HG03064 (cell line): ENCODE results near the gene MBNL2.

Experiments used
- ATAC-seq: cut with Tn5 transposase; IDR thresholded peaks from one replicate; pipeline ENCODE4 v1.9.1; 2021; ENCODE audit warnings: low read depth; ENCODE audit not compliant: unreplicated experiment

MBNL2 gene

DNA sequence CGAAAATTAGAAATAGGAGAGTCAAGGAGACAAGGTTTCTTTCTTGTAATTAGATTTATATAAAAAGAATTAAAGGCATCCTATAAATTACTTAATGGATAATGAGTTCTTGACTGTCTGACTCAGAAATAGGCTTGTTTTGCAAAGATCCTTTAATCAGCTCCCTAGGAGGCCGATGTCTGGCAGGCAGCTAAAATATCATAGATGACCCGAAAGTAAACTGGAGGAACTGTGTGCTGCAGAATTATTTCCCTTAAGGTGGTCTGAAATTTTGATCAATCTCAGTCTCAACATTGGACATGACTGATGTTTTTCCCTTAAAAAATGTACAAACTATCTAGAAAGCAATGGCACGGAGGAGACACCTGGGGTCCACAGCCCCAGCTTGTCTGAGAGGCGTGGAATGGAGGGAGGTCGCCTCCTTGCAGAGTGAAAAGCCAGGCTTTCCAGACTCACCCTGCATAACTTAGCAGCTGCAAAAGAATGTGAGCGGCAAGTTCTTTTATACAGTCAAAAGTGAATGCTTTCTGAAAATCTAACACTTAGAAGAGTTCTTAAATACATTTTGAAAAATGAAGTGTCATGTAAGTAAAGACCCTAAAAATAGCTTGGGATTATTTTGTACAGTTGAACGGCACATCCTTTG, 44.8 kb downstream of the MBNL2 start:
- ATAC-seq, result no peak

DNA sequence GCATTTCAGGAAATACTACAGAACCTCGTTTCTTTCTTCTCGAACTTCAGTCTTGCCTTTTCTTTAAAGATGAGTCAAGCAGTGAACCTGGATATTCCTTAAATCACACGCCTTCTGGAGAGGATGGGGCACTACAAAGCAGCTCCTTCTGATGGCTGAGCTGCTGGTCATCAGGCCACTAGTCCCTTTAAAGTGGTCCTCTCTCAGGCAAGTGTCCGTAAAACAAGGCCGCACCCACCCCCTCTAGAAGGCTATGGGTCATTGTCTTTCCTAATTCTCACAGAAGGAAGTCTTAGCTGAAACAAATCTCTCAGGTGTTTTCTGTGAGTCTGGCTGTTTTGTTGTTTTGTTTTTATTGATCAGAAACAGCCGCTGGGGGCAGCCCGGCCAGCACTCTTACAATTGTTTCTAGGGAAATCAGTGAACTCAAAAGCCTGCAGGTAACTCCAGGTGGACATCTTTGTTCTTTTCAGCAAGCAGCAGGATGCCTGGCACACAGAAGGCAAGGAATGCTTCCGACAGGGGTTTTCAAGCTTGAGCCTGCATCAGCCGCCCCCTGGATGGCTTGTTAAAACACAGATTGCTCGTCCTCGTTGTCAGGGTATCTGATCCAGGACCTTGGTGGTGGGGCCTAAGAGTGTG, 45.4 kb downstream of the MBNL2 start:
- no peak for ATAC-seq

DNA sequence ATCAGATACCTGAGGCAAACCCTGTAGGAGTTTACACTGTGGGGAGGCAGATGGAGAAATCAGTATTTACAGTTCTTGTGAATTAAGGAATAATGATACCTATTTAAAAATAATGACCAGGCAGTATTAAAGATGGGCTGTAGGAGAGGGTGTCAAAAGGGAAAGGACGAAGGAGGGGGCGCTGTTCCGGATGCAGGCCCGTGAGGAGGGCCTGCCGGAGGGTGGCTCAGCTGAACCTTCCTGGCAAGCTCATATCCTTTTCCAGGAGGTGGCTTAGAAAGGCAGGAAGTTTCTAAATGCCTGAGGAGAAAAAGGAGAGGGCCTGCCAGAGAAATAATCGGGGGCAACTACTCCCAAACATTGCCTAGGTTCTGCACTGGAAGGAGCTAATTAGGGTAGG, 46.6 kb downstream of the MBNL2 start:
- ATAC-seq, result no peak

DNA sequence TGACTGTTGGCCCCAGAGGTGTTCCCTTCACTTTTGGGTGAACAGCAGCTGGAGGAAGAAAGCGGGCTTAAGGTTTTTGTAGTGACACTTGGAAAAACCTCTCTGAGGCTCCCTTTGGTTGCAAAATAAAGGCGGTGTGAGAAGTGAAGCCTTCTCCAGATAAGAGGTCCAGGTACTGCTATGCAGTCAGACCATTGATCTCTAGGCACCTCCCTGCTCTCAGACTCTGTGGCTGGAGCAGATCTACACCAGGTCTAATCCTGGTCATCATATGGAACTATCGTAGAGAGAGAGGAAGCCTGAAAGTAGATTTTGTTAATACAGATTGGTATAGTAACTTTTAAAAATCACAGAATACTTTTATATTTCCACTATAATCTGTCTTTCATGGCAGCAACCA, 47.5 kb downstream of the MBNL2 start:
- no peak for ATAC-seq

DNA sequence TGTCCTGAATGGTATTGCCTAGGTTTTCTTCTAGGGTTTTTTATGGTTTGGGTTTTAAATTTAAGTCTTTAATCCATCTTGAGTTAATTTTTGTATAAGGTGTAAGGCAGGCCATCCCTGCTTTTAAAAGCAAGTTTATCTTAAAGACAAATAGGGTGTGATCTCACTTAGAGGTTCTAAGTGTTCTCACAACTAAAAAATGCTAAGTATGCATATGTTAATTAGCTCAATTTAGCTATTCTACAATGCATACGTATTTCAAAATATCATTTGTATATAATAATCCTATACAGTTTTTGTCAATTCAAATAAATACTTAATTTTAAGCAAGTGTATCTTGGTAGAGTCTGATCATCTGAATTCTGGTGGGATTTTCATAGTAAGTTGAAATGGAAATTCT, 50.4 kb downstream of the MBNL2 start:
- ATAC-seq, result no peak

DNA sequence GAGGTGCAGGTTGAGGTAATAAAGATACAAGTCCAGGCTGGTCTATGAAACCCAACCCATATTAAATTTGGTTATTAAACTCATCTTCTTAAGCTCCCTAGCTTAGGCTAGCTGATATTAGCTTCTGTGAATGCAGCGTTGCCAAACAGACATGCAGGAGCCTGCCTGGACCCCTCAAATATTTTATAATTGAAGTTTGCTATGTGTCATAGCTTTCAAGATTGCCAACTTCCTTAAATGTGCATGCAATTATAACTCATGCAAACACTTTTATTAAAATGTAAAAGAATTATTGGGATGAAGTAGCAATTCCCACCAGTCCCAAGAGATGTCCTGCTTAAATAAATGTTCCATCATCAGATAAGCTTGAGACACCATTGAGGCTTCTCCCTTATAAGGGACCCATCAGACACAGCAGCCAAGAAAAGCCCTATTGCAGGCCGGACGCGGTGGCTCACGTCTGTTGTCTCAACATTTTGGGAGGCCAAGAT, 51.3 kb downstream of the MBNL2 start:
- no peak for ATAC-seq

DNA sequence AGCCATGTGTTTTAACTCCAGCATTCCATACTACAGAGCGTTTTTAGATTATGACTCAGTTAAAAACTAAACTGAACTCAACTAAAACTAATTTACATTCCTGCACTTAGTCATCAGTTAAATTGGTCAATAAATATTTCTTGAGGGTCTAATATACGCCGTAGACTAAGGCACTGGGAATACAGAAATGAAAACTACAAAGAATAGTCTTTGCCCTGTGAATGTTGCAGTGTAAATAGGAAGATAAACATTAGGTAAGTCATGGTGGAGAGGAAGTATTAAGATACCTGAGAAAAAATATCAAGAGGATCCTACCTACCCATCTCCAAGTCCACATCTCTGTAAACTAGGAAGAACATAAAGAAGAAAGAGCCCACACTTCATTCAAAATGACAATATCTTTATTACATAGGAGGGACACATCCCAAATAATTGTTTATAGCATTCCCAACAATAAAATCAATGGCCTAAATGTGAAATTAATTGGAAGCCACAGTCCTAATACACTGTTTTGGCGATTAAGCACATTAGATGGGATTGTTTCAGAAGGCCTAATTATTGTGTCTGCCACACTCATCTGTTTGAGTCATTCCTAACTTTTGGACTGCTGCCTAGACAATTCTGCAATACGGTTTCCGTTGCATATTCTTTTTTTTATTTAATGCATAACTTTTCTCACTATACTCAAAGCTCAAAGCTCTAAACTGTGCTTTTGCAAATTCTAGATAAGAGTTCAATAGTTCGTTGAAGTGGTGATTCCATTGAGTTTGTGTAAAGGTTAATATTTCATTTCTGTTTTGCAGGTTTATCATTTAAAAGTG, 52.9 kb downstream of the MBNL2 start:
- no peak for ATAC-seq

DNA sequence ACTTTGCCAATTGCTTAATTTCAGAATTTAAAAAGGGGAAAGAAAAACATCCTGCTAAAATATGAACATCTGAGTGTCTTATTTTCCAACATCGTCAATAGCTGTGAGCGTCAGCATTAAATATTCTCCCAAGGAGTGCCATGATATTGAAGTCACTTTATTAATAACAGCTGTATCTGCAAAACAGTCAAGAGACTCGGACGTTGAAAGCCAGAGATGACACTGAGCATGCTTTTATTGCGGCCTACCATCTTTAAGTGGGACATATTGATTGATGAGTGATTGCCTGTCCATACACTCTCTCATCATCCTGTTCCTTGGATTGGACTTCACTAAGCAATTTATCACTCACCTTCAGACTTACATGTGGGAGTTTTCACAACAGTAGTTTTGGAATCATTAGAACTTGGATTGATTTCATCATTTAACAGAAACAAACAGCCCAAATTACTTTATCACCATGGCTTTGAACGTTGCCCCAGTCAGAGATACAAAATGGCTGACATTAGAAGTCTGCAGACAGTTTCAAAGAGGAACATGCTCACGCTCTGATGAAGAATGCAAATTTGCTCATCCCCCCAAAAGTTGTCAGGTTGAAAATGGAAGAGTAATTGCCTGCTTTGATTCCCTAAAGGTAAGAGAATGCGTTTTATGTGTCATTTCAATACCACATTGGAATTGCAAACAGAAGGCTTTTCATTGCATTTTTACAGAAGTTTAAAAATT, 53.8 kb downstream of the MBNL2 start:
- no peak for ATAC-seq

DNA sequence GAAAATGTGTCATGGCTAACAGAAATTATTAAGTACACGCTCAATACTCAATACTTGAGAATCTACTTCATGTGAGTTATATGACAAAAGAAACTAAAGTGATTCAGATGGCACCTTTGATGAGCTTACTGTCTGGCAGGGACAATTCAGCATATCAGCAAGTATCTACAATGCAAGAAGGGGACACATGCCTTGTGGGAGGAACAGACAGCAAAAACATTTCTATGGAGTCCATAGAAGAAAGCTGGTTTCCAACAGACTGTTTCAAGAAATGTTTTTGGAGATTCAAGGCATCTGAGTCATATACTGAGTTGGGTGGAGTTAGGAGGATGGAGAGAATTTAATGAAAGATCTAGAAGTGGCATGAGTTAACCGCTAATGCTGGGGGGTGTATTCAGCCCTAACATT, 54.7 kb downstream of the MBNL2 start:
- no peak for ATAC-seq

DNA sequence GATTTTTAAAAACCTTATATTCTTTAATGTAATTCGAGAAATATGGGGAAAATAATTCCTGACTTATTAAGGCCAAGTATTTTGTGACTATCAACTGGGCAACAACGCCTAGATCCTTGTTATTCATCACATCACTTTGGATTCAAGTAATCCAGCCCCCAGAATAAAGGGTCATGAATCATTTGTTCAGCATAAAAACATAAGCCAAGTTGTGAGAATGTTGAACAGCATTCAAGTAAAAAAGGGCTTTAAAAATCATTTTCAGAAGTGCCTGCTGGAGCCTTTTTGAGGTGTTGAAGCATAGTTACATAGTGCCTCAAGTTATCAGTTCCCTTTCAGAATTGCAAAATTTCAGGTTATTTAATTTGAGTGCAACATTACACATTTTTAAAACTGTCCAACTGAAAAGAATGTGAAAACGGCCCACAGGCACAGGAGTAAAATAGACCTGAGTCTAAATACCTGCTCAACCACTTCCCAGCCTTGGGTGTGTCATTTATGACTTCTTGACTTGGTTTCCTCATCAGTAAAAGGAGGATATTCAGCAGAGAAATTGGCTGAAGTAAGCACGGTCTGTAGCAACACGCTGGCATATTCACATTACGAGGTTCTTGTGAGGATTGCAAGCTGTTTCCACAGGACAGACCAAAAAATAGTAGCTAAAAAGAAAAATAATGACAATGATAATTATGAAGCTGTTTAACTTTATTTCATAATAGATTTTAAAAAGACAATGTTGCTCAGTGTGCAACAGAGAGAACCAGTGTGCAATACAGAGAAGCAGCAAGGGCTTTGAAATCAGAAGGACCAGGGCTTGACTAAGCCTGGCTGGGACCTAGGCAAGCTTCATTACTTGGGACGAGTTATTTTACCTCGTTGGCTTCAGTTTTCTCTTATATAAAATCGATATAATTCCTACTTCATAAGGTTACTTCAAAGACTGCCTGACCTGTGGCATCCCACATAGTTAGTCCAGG, 56.6 kb downstream of the MBNL2 start:
- no peak for ATAC-seq

DNA sequence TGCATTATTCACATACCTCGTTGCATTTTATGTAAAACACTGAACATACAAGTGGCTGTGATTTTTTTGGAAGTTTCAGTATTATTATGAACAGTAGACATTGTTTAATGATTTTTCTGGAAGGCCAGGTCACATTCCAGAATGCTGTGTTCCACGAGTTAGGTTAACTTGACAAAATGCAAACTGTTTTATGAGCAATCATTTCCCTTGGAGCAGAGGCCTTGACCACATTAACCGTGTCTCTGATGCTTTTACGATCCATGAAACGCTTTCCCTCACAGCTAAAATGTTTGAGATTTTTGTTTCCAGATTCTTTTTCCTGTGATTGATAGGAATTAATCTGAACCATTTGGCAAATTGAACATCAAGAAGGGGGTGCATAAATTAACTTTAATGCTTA, 57.8 kb downstream of the MBNL2 start:
- ATAC-seq, result no peak

DNA sequence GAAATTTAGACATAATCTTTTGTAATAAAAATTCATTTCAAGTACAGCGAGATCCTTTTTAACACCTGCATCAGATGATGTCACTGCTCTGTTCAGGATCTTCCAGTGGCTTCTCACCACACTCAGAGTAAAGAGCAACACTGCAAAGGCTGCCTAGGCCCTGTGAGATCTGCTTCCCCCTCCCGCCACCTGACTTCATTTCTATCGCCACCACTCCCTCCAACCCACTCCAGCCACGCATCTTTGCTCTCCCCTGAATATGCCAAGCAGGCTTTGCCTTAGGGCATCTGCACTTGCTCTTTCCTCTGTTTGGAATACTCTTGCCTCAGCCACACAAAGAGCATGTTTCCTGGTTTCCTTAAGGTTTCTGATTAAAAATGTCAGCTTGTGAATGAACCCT, 58.3 kb downstream of the MBNL2 start:
- ATAC-seq, result no peak

DNA sequence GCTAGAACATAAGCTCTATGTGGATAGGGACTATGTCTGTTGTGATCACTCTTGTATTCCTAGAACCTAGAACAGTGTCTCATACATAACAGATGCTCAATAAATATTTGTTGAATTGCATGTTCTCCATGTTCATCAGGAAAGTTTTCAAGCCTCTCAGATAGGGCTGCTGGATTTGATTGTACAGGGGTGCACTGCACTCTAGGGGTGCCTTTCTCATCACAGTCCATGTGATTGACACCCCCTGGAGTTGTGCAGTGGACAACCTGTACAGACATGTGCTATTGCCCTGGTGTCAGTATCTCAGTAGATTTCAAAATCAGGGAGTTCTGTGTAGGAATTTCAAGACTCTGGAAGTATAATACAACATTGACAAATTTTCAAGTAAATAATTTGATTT, 58.9 kb downstream of the MBNL2 start:
- no peak for ATAC-seq

DNA sequence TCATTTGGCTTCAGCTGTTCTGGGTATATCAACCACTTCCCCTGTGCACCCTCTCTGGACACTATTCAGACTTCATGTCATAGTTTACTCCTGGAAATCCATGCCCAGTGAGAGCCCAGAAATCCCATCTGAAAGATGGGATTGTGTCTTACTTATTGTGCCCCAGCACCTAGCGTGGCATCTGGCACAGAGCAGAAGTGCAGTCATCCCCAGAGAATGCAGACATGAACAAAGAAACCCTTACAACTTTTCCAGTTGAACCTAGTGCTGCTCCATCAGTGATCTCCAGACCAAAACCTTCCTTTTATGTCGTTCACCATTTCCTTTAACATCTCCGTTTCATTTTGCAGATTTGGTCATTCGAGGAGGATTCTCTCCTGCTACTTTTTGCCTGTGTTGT, 60.6 kb downstream of the MBNL2 start:
- no peak for ATAC-seq

DNA sequence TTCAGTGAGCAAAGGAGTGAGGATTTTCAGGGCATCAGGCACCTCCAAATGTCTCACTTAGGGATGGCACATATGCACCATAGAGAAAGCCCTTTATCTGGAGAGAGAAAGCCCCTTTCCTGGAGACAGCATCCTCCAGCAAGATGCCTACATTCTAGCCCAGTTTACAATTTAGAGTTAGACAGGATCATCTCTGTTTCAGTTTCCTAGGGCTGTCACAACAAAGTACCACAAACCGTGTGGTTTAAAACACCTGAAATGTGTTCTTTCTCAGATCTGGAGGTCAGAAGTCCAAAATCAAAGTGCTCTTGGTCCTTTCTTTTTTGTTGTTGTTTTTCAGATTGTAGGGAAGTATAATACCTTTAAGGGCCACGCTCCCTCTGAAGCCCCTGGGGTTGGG, 61.8 kb downstream of the MBNL2 start:
- ATAC-seq, result peak; percentile 58

DNA sequence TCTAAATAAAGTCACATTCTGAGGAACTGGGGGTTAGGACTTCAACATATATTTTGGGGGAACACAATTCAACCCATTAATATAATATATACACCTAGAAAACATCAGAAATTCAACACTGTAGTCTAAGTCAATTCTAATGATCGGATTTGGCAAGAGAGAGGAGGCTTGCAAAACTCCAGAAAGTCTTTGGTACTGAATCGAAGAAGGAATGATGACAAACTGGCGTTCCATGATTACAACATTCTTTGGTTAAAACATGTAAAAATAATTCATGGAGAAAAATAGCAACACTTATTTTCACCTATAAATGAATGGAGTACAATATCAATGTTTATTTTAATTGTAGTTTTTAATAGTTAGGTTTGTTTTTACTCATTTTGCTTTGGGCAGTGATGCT, 62.4 kb downstream of the MBNL2 start:
- ATAC-seq, result no peak

DNA sequence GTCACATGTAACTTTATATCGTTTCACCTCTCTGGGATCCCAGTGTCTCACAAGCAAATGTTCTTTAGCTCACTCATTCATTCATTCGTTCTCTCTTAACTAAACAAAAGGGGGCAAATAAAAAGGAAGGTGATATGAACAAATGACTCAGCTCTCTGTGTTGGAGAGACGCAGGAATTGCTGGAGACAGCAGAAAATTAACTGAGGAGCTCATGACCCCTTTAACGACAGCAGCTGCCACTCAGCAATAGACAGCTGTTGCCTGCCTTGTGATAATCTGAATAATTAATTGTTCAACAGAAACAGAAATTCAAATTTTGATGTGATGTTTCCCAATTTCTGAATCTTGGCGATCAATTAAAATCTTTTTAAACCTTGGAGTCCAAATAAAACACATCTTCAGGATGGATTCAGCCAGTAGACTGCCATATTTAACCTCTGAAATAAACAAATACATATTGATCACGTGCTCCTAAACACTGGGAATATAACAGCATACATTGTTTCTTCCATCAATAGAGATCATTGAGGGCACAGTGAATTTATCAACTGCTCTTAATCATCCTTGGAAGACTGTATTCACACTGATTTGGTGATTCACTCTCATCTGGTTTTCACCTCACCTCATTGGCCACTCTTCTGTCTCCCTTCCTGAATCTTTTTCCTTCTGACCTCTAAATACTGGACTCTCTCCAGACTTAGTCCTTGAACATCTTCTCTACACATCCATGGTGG, 63.3 kb downstream of the MBNL2 start:
- ATAC-seq, result no peak

DNA sequence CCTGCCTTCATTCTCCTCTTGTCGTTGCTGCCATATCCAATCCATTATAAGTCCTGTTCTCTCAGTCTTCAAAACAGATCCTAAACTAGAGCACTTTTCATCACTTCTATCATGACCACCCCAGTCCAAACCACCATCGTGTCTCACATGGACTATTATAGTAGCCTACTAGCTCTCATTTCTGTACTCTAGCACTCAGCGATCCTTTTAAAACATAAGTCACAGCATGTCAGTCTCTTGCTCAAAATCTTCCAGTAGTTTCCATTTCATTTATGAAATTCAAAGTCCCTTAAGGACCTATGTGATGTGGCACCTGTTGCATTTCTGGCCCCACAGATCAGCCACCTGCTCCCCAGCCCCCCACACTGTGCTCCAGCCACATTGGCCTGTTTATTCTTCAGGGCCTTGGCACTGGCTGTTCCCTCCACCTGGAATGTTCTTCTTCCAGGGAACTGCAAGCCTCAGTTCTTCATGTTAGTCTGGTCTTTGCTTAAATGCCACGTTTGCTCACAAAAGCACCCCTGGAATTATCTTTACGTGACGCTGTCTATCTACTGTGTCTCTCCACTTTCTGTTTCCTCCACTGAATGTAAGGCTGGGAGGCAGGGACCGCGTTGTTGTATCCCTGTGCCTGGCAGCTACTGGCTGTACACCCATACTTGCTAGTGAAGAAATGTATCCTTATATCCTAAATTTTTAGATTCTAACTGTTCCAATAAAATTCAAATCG, 64.3 kb downstream of the MBNL2 start:
- no peak for ATAC-seq

DNA sequence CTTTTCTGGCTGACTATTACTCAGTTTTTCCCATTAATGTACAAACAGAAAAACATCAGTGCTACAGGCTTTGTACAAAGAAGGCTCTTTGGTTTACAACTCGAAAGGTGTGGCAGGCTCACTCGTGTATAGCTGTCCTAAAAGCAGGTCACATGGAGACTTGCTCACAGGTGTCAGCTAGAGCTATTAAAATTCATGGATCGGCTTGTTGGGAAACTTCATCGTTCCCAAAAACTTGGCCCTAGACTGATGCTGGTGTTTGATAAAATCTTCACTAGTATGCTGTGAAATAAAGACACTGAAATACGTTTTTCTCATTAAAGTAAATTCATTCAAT, 64.9 kb downstream of the MBNL2 start:
- ATAC-seq, result no peak
